ENCODE data around the gene NRF1.
A peak's percentile ranks its signal among the peaks of the same experiment; 100 is the strongest.

Gene NRF1

GRCh38 chr7:129609666-129610065, 1.9 kb upstream of the NRF1 start:
- Histone ChIP-seq H3K4me1 (ENCODE audit: control insufficient read depth, low read depth, low read length) (peaks cover 6% of the 10 kb centered on the region), H3K36me3 (ENCODE audit: control insufficient read depth, low read depth, low read length) (peaks cover 7% of the 10 kb centered on the region), H3K27ac (ENCODE audit: low read length) (no peak overlapping the region), H3K9me3 (ENCODE audit: control insufficient read depth, low read depth, low read length) (no peaks in the 10 kb centered on the region), H3K4me3 (ENCODE audit: low read length) (no peak overlapping the region), H3K27me3 (ENCODE audit: control insufficient read depth, insufficient read depth, low read length) (no peaks in the 10 kb centered on the region), H3K9ac (ENCODE audit: low read length) (no peak overlapping the region)

DNA sequence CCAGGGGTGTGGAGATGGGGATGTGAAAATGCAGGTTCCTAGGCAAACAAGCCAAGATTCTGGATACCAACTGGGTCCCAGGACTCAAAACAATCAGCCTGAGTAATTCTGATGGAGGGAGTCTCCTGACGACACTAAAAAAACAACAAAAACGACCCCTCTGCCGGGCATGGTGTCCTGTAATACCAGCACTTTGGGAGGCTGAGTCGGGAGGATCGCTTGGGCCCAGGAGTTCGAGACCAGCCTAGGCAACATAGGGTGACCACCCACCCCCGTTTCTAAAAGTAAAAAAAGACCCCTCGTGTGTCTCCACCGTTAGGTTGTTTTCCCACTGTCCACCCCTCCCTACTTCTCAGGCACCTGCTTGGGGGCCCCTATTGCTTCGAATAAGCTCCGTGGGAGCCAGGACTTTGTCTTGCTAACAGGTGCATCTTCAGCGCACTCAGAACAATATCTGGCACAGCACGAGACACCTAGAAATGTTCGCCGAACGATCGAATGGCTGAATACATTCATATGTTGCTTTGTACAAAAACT, 743 bp upstream of the NRF1 start:
- peaks cover 7% of the 10 kb centered on the region for H3K36me3 ChIP-seq (ENCODE audit: control insufficient read depth, low read depth, low read length)
- H3K4me1 ChIP-seq (ENCODE audit: control insufficient read depth, low read depth, low read length): peaks cover 12% of the 10 kb centered on the region

DNA sequence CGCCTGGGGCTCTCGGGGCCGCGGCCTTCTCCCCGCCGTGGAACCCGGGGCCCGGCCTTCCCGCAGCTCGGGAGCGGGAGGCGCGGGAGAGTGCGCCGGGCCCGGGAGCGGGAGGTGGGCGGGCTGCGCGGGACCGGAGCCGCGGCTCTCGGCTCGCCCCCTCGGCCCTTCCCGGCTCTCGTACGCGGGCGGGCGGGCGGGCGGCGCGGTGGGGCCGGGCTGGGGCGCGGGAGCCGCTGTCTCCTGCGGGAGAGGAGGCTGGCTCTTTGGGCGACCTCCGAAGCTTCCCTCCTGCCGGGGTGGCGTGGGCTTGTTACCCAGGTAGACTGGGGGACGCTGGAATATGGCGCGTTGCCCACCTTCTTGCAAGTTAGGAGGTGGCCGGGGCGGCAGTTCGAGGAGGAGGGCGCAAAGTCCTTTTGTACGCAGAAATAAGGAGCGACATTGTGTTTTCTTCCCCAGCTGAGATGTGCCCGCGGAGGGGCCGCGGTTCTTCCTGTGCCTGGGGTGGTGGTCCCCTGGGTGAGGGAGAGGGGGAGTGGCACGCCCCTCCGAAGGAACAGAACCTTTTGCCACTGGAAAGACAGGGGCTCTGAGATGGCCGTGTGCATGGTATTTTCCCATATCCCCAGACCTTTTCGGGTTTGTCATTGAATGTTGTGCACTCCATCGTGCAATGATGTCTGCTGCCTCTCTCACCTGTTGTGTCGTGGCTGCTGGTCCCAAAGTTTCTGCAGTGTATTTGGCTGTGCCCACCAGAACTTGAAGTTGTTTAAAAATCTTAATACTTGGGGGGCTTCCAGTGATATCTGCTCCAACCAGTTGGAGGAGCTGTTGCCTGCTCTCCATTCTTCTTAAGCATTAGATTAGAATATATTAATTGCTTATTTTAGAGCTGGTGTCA, 844 bp downstream of the NRF1 start:
- Histone ChIP-seq H3K9ac (ENCODE audit: low read length) (peak overlapping the region; percentile 73), H3K27me3 (ENCODE audit: control insufficient read depth, insufficient read depth, low read length) (no peaks in the 10 kb centered on the region), H3K9me3 (ENCODE audit: control insufficient read depth, low read depth, low read length) (no peaks in the 10 kb centered on the region), H3K4me3 (ENCODE audit: low read length) (peak overlapping the region; percentile 100), H3K27ac (ENCODE audit: low read length) (no peak overlapping the region), H3K36me3 (ENCODE audit: control insufficient read depth, low read depth, low read length) (peaks cover 7% of the 10 kb centered on the region), H3K4me1 (ENCODE audit: control insufficient read depth, low read depth, low read length) (peaks cover 12% of the 10 kb centered on the region)

More for the DNA sequence above, 743 bp upstream of the NRF1 start:
- Histone ChIP-seq H3K27me3 (ENCODE audit: control insufficient read depth, insufficient read depth, low read length) (no peaks in the 10 kb centered on the region), H3K4me3 (ENCODE audit: low read length) (peak overlapping the region; percentile 100), H3K9me3 (ENCODE audit: control insufficient read depth, low read depth, low read length) (no peaks in the 10 kb centered on the region), H3K9ac (ENCODE audit: low read length) (peak overlapping the region; percentile 97), H3K27ac (ENCODE audit: low read length) (peak overlapping the region; percentile 64)

DNA sequence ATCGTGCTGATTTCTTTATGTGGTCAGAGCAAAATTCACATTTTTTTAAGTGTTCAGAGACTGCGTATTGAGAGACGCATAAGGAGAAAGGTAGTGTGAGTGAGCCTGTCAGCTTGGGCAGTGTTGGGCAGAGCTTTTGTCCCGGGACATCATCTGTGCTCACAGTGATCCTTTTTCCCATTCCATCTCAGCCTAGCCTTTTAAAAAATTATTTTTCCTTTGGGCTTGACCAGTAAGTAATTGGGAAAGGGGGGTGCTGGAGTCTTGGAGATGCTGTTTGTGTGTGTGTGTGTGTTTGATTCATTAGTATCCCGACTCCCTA, 1.5 kb downstream of the NRF1 start:
- H3K9me3 ChIP-seq (ENCODE audit: control insufficient read depth, low read depth, low read length): no peaks in the 10 kb centered on the region
- H3K27ac ChIP-seq (ENCODE audit: low read length): no peak overlapping the region
- H3K27me3 ChIP-seq (ENCODE audit: control insufficient read depth, insufficient read depth, low read length): no peaks in the 10 kb centered on the region
- H3K4me1 ChIP-seq (ENCODE audit: control insufficient read depth, low read depth, low read length): peaks cover 12% of the 10 kb centered on the region
- H3K4me3 ChIP-seq (ENCODE audit: low read length): peak overlapping the region; percentile 100
- H3K36me3 ChIP-seq (ENCODE audit: control insufficient read depth, low read depth, low read length): peaks cover 7% of the 10 kb centered on the region
- H3K9ac ChIP-seq (ENCODE audit: low read length): peak overlapping the region; percentile 73

GRCh38 chr7:129615018-129615417, 3.5 kb downstream of the NRF1 start:
- Histone ChIP-seq H3K36me3 (ENCODE audit: control insufficient read depth, low read depth, low read length) (no peaks in the 10 kb centered on the region), H3K4me3 (ENCODE audit: low read length) (no peak overlapping the region), H3K4me1 (ENCODE audit: control insufficient read depth, low read depth, low read length) (peaks cover 12% of the 10 kb centered on the region), H3K9ac (ENCODE audit: low read length) (no peak overlapping the region), H3K27ac (ENCODE audit: low read length) (no peak overlapping the region), H3K27me3 (ENCODE audit: control insufficient read depth, insufficient read depth, low read length) (no peaks in the 10 kb centered on the region), H3K9me3 (ENCODE audit: control insufficient read depth, low read depth, low read length) (no peaks in the 10 kb centered on the region)

DNA sequence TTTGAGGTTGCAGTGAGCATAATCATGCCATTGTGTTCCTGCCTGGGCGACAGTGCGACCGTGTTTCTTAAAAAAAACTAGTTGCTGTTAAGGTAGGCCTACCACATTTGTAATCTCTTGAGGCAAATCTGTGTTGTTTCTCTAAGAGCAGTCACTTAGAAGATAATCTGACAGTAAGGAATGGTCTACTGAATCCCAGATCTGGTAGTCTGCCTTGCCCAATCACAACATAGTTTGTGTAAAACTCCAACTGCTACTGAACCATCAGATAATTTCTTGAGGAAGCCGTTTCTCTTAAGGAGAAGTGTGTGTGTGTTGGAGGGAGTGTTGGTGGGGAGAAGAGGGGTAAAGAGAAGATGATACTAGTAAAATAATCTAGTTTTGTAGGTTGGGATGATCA, 5.0 kb downstream of the NRF1 start:
- Histone ChIP-seq H3K4me1 (ENCODE audit: control insufficient read depth, low read depth, low read length) (peaks cover 12% of the 10 kb centered on the region), H3K9ac (ENCODE audit: low read length) (no peak overlapping the region), H3K36me3 (ENCODE audit: control insufficient read depth, low read depth, low read length) (no peaks in the 10 kb centered on the region), H3K9me3 (ENCODE audit: control insufficient read depth, low read depth, low read length) (no peaks in the 10 kb centered on the region), H3K4me3 (ENCODE audit: low read length) (no peak overlapping the region), H3K27ac (ENCODE audit: low read length) (no peak overlapping the region), H3K27me3 (ENCODE audit: control insufficient read depth, insufficient read depth, low read length) (no peaks in the 10 kb centered on the region)

DNA sequence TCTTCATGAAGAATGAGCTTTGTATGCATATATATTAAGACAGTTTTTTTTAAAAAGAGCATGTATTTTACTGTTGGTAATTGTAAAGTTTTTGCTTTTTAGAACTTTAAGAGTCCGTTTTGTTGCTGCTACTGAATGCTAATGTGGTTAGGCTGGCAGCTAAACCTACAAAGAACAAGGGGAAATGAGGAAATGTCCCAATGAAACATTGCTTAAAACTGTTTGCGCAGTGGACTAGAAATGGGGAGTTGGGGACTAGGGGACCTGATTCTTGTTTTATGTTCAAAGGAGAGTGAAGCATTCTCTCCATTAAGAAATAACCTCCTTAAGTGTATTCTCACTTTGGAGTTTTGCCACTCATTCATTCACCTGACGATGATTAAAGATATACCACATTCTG, 5.7 kb downstream of the NRF1 start:
- Histone ChIP-seq H3K27ac (ENCODE audit: low read length) (no peak overlapping the region), H3K27me3 (ENCODE audit: control insufficient read depth, insufficient read depth, low read length) (no peaks in the 10 kb centered on the region), H3K4me1 (ENCODE audit: control insufficient read depth, low read depth, low read length) (peaks cover 12% of the 10 kb centered on the region), H3K9me3 (ENCODE audit: control insufficient read depth, low read depth, low read length) (no peaks in the 10 kb centered on the region), H3K4me3 (ENCODE audit: low read length) (no peak overlapping the region), H3K9ac (ENCODE audit: low read length) (no peak overlapping the region), H3K36me3 (ENCODE audit: control insufficient read depth, low read depth, low read length) (no peaks in the 10 kb centered on the region)

GRCh38 chr7:129617652-129618051, 6.1 kb downstream of the NRF1 start:
- H3K27me3 ChIP-seq (ENCODE audit: control insufficient read depth, insufficient read depth, low read length): no peaks in the 10 kb centered on the region

DNA sequence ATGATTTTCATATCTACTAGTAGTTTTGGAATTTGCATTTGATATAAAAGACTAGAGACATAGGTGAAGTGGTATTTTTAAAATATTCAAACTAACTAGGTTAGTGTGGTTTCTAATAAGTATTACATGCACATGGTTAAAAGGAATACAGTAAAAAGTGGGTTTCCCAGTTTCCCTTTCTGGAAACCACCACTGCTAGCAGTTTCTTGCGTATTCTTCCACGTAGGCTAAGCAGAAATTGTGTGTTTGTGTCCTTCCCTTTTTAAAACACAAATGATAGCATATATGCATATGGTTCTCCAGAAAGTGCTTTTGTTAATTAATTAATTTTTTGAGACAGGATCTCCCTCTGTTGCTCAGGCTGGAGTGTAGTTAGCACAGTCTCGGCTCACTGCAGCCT, 15.4 kb downstream of the NRF1 start:
- no peaks in the 10 kb centered on the region for H3K36me3 ChIP-seq (ENCODE audit: control insufficient read depth, low read depth, low read length)
- H3K9ac ChIP-seq (ENCODE audit: low read length): no peak overlapping the region
- H3K27me3 ChIP-seq (ENCODE audit: control insufficient read depth, insufficient read depth, low read length): peaks cover 40% of the 10 kb centered on the region
- no peaks in the 10 kb centered on the region for H3K9me3 ChIP-seq (ENCODE audit: control insufficient read depth, low read depth, low read length)
- peaks cover 27% of the 10 kb centered on the region for H3K4me1 ChIP-seq (ENCODE audit: control insufficient read depth, low read depth, low read length)
- H3K4me3 ChIP-seq (ENCODE audit: low read length): no peak overlapping the region
- no peak overlapping the region for H3K27ac ChIP-seq (ENCODE audit: low read length)

More at GRCh38 chr7:129617652-129618051, 6.1 kb downstream of the NRF1 start:
- Histone ChIP-seq H3K9me3 (ENCODE audit: control insufficient read depth, low read depth, low read length) (no peaks in the 10 kb centered on the region), H3K4me1 (ENCODE audit: control insufficient read depth, low read depth, low read length) (peaks cover 12% of the 10 kb centered on the region), H3K4me3 (ENCODE audit: low read length) (no peak overlapping the region), H3K9ac (ENCODE audit: low read length) (no peak overlapping the region), H3K36me3 (ENCODE audit: control insufficient read depth, low read depth, low read length) (no peaks in the 10 kb centered on the region), H3K27ac (ENCODE audit: low read length) (no peak overlapping the region)

DNA sequence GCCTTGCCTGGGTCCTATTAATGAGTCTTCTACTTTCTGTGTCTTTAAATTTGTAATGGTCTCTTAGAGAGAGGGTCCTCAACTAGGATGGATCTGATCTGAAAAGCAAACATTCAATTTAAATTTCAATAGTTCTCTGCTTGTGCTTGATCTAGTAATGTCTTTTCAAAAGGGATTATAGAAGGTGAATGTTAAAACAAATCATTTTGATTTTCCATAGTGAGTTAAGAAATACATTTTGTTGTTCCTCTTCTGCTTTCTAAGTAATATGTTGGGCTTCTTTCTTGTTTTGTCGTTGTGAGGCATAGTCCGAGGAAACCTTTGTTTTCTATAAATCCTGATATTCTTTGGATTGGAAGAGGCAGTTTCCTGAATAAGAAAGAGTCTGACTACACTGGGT, 18.8 kb downstream of the NRF1 start:
- Histone ChIP-seq H3K27me3 (ENCODE audit: control insufficient read depth, insufficient read depth, low read length) (peaks cover 42% of the 10 kb centered on the region), H3K9me3 (ENCODE audit: control insufficient read depth, low read depth, low read length) (no peaks in the 10 kb centered on the region), H3K4me1 (ENCODE audit: control insufficient read depth, low read depth, low read length) (peaks cover 30% of the 10 kb centered on the region), H3K9ac (ENCODE audit: low read length) (no peak overlapping the region), H3K4me3 (ENCODE audit: low read length) (no peak overlapping the region), H3K27ac (ENCODE audit: low read length) (no peak overlapping the region), H3K36me3 (ENCODE audit: control insufficient read depth, low read depth, low read length) (no peaks in the 10 kb centered on the region)

DNA sequence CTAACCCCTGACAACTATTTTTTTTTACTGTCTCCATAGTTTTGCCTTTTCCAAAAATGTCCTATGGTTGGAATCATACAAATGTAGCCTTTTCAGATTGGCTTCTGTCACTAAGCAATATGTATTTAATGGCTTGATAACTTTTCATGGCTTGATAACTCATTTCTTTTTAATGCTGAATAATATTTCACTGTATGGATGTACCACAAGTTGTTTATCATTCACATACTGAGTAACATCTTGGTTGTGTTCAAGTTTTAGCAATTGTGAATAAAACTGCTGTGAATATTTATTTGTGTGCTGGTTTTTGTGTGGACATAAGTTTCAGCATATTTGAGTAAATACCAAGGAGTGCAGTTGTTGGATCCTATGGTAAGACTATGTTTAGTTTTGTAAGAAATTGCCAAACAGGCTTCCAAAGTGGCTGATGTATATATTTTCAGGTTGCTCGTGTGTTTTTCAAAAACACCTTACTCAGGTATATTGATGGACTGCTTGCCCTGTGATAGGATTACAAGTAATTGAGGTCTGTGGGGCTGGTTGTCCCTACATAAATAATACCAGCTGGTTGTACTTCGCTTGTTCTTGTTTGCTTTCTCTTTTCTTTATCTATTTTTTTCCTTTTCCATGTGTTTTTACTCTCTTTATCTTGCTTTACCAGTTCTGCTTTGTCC, 23.0 kb downstream of the NRF1 start:
- no peak overlapping the region for H3K27ac ChIP-seq (ENCODE audit: low read length)
- no peaks in the 10 kb centered on the region for H3K9me3 ChIP-seq (ENCODE audit: control insufficient read depth, low read depth, low read length)
- H3K4me1 ChIP-seq (ENCODE audit: control insufficient read depth, low read depth, low read length): peaks cover 16% of the 10 kb centered on the region

More for the DNA sequence above, 23.0 kb downstream of the NRF1 start:
- H3K4me3 ChIP-seq (ENCODE audit: low read length): no peak overlapping the region
- H3K9ac ChIP-seq (ENCODE audit: low read length): no peak overlapping the region
- peaks cover 26% of the 10 kb centered on the region for H3K27me3 ChIP-seq (ENCODE audit: control insufficient read depth, insufficient read depth, low read length)
- no peaks in the 10 kb centered on the region for H3K36me3 ChIP-seq (ENCODE audit: control insufficient read depth, low read depth, low read length)

Measured in iPS-18a (cell line).